GM12878 (cell line): ENCODE data around the gene TRIM13. TPM values are rescaled to one million over a fixed set of nuclear protein-coding genes. Genes with fewer than 3 reads are reported as not detected.

Experiments
- ATAC-seq: fragments of 200-7000 bp; cut with Tn5 transposase; 3 replicates; pipeline ENCODE4 v1.9.1; 2020; ENCODE audit warnings: mild to moderate bottlenecking, moderate library complexity
- BruUV-seq: library from RNA; stranded (reverse); fragments of 400-500 nt; replicated peaks from 2 replicates; lab custom pipeline; 2021; lab: Mats Ljungman, UMichigan
- CTCF ChIA-PET: fragments of 300-600 bp; sonication (Branson Sonifier 250); formaldehyde crosslinking; extraction: SDS; loops from one replicate; lab custom pipeline; 2021; ENCODE audit warnings: inconsistent platforms; lab: Yijun Ruan, JAX
- POLR2A ChIA-PET: fragments of 350-600 bp; formaldehyde crosslinking; extraction: SDS; loops from one replicate; lab custom pipeline; 2021; ENCODE audit warnings: inconsistent platforms; lab: Charles Lee
- RAD21 ChIA-PET: fragments of 300-600 bp; sonication (Branson Sonifier 250); formaldehyde crosslinking; loops from one replicate; lab custom pipeline; 2023; ENCODE audit warnings: antibody characterized with exemption; ENCODE audit not compliant: unreplicated experiment; lab: Charles Lee
- SMC1A ChIA-PET: fragments of 300-600 bp; sonication (Branson Sonifier 250); formaldehyde crosslinking; loops from one replicate; lab custom pipeline; 2023; ENCODE audit not compliant: unreplicated experiment, uncharacterized antibody; lab: Charles Lee
- DNase-seq: peaks from one replicate; pipeline ENCODE4 v3.0.0-alpha.2; 2011; ENCODE audit warnings: low read depth, low spot score
- FAIRE-seq: peaks from 3 replicates; lab custom pipeline; 2011; peaks lifted over from hg19 to GRCh38; lab: Jason Lieb, UNC
- H2AFZ ChIP-seq: 2 replicates; pipeline ENCODE4 v1.6.0; 2011; ENCODE audit warnings: low read depth, low read length, control low read depth; ENCODE audit not compliant: control insufficient read depth
- H3K27ac ChIP-seq: 2 replicates; pipeline ENCODE4 v1.5.1; 2011; ENCODE audit warnings: control low read depth; ENCODE audit not compliant: control insufficient read depth, insufficient read depth
- H3K27me3 ChIP-seq, 2 experiments: replicated peaks in 1 of 2; 2 replicates each; pipeline versions ENCODE4 v1.6.0 to v1.6.1; 2011; ENCODE audit warnings: low read length in 1 of 2; ENCODE audit not compliant: control insufficient read depth in 2 of 2, insufficient read depth in 2 of 2
- H3K36me3 ChIP-seq, 2 experiments: 2 replicates each; pipeline ENCODE4 v1.5.1; 2011; ENCODE audit warnings: low read length in 1 of 2; ENCODE audit not compliant: control insufficient read depth in 2 of 2, insufficient read depth in 2 of 2
- H3K4me1 ChIP-seq: 2 replicates; pipeline ENCODE4 v1.6.1; 2011; ENCODE audit warnings: mild to moderate bottlenecking, low read length, moderate library complexity, mixed read lengths; ENCODE audit not compliant: control insufficient read depth, insufficient read depth
- H3K4me2 ChIP-seq: 2 replicates; pipeline ENCODE4 v1.6.0; 2011; ENCODE audit warnings: control low read depth; ENCODE audit not compliant: control insufficient read depth, insufficient read depth
- H3K4me3 ChIP-seq: fragments of 200-600 bp; sonication (generic); 2 replicates; pipeline ENCODE4 v1.5.1; 2016
- H3K79me2 ChIP-seq: 2 replicates; pipeline ENCODE4 v1.6.0; 2011; ENCODE audit warnings: low read length; ENCODE audit not compliant: control insufficient read depth, insufficient read depth
- H3K9ac ChIP-seq: 2 replicates; pipeline ENCODE4 v1.8.0; 2011; ENCODE audit warnings: low read length, control low read depth, mixed read lengths; ENCODE audit not compliant: control insufficient read depth, insufficient read depth
- H3K9me3 ChIP-seq: replicated peaks from 3 replicates; pipeline ENCODE4 v1.5.1; 2011; ENCODE audit warnings: mild to moderate bottlenecking, low read length; ENCODE audit not compliant: control insufficient read depth, insufficient read depth
- H4K20me1 ChIP-seq: 2 replicates; pipeline ENCODE4 v1.6.0; 2011; ENCODE audit not compliant: control insufficient read depth, insufficient read depth
- BCL11A ChIP-seq: IDR thresholded peaks from 2 replicates; pipeline ENCODE4 v1.6.1; 2011; ENCODE audit warnings: low read depth, low read length
- BMI1 ChIP-seq: fragments of 450-650 bp; IDR thresholded peaks from 2 replicates; pipeline ENCODE4 v1.6.1; 2016; ENCODE audit warnings: mild to moderate bottlenecking, moderate library complexity, borderline replicate concordance
- CBX3 ChIP-seq: fragments of 200-600 bp; sonication (generic); IDR thresholded peaks from 2 replicates; pipeline ENCODE4 v1.6.1; 2016; ENCODE audit warnings: low read depth, borderline replicate concordance
- CHD1 ChIP-seq: IDR thresholded peaks from 2 replicates; pipeline ENCODE4 v1.6.1; 2012; ENCODE audit warnings: low read depth, low read length, improper control_type of control experiment
- CREB1 ChIP-seq: IDR thresholded peaks from 2 replicates; pipeline ENCODE4 v1.6.1; 2012; ENCODE audit warnings: low read depth, mild to moderate bottlenecking, inconsistent platforms
- CREM ChIP-seq: IDR thresholded peaks from 2 replicates; pipeline ENCODE4 v1.6.1; 2014; ENCODE audit warnings: antibody characterized with exemption, low read depth
- CTCF ChIP-seq, 3 experiments: IDR thresholded peaks in 2 of 3; conservative IDR thresholded peaks in 1 of 3; 2 replicates each; pipeline ENCODE4 v1.5.1; 2011; ENCODE audit warnings: low read depth in 3 of 3, low read length in 3 of 3, mild to moderate bottlenecking in 3 of 3, control low read depth in 2 of 3, moderate library complexity in 2 of 3, inconsistent platforms in 1 of 3, mixed read lengths in 1 of 3; ENCODE audit not compliant: control insufficient read depth in 2 of 3, insufficient read depth in 1 of 3; ENCODE audit errors: extremely low read depth in 1 of 3
- E2F4 ChIP-seq: IDR thresholded peaks from 2 replicates; pipeline ENCODE4 v1.6.1; 2012; ENCODE audit warnings: low read depth, low read length, improper control_type of control experiment
- NFYA ChIP-seq: IDR thresholded peaks from 2 replicates; pipeline ENCODE4 v1.6.1; 2011; ENCODE audit warnings: low read depth, mild to moderate bottlenecking, low read length, improper control_type of control experiment, borderline replicate concordance
- REST ChIP-seq: IDR thresholded peaks from 2 replicates; pipeline ENCODE4 v1.6.1; 2012; ENCODE audit warnings: mild to moderate bottlenecking, low read depth, low read length
- SIX5 ChIP-seq: IDR thresholded peaks from 2 replicates; pipeline ENCODE4 v1.6.1; 2011; ENCODE audit warnings: mild to moderate bottlenecking, low read depth, low read length, moderate library complexity; ENCODE audit not compliant: severe bottlenecking
- SMARCA5 ChIP-seq: fragments of 450-650 bp; IDR thresholded peaks from 2 replicates; pipeline ENCODE4 v1.6.1; 2017; ENCODE audit warnings: mild to moderate bottlenecking
- SPI1 ChIP-seq: IDR thresholded peaks from 2 replicates; pipeline ENCODE4 v1.6.1; 2011; ENCODE audit warnings: low read depth, mild to moderate bottlenecking, low read length, moderate library complexity, borderline replicate concordance; ENCODE audit not compliant: insufficient read depth
- SREBF2 ChIP-seq: IDR thresholded peaks from 2 replicates; pipeline ENCODE4 v1.6.1; 2012; ENCODE audit warnings: mild to moderate bottlenecking, low read length
- SUZ12 ChIP-seq: fragments of 200-600 bp; sonication (generic); IDR thresholded peaks from one replicate; pipeline ENCODE4 v1.6.1; 2018; ENCODE audit warnings: antibody characterized with exemption, mild to moderate bottlenecking; ENCODE audit not compliant: unreplicated experiment
- ZBED1 ChIP-seq: IDR thresholded peaks from 2 replicates; pipeline ENCODE4 v1.6.1; 2016; ENCODE audit warnings: borderline replicate concordance
- in situ Hi-C: fragments of 300-500 bp; cut with MboI; formaldehyde crosslinking; loops from 9 replicates; pipeline ENCODE4 v1.14.3; 2018; ENCODE audit warnings: mixed read lengths
- intact Hi-C: fragments of 100-400 bp; cut with micrococcal nuclease; formaldehyde crosslinking; loops from one replicate; pipeline ENCODE4 v1.14.2; 2022; ENCODE audit not compliant: unreplicated experiment
- polyA plus RNA-seq, 11 experiments: library from polyadenylated mRNA; depleted of rRNA in 4 of 11; unstranded in 6 of 11; stranded (reverse) in 5 of 11; fragments of >200 nt; fragmentation: Nextera tagmentation in 4 of 11; fragmentation: Illumina TruSeq in 1 of 11; extraction: Ambion mirVana in 4 of 11; extraction: Trizol in 1 of 11; gene quantifications; 1 replicate in 1 of 11; 2 replicates in 10 of 11; pipeline versions ENCODE4 v1.2.1 to v1.2.3, GENCODE V29; 2011 to 2016; ENCODE audit warnings: inconsistent platforms in 2 of 11, missing spikeins in 2 of 11, low read depth in 1 of 11
- total RNA-seq, 4 experiments: library from RNA; depleted of rRNA in 3 of 4; stranded (reverse); fragments of >200 nt in 3 of 4; fragmentation: Illumina TruSeq in 1 of 4; extraction: Trizol in 1 of 4; gene quantifications; 2 replicates each; pipeline versions ENCODE4 v1.2.1 to v1.2.3, GENCODE V29; 2013 to 2021

TRIM13 gene
- total and polyA plus RNA-seq, 10 of the 15 experiments (the other 5 are each of a cell fraction or from before 2014, with no cell fraction given) = 15.4 to 33.8 (median 21.0) TPM

- Histone ChIP-seq H2AFZ (no peak overlapping the region), H3K4me3 (no peak overlapping the region), H3K4me1 (no peaks in the 10 kb centered on the region), H3K9me3 (no peaks in the 10 kb centered on the region), H3K9ac (no peak overlapping the region), H3K79me2 (peaks cover 1% of the 10 kb centered on the region), H4K20me1 (no peaks in the 10 kb centered on the region), H3K36me3 (peaks cover 0 to 7% of the 10 kb centered on the region in 2 experiments; a peak in 1 of 4 replicates), H3K4me2 (no peak overlapping the region), H3K27me3 (no peaks in the 10 kb centered on the region), H3K27ac (no peak overlapping the region)
- no peak for FAIRE-seq
- ChIA-PET RAD21 (interaction anchor here (1.2 kb wide), 1 partner anchor 21 kb away, joined by 3 read pairs; the partner anchor contains the start of gene TRIM13), CTCF (interaction anchor here (1.0 kb wide), 1 partner anchor 18 kb away, joined by 5 read pairs; no protein-coding TSS in a partner anchor), POLR2A (interaction anchor here (0.6 kb wide), 1 partner anchor 11 kb away, joined by 3 read pairs; no protein-coding TSS in a partner anchor), SMC1A (interaction anchor here (1.0 to 3.1 kb wide), 4 partner anchors 10 to 41 kb away, joined by 3 to 10 read pairs (median 4); no protein-coding TSS in a partner anchor)
- intact Hi-C loops (no loop called here), in situ Hi-C loops (no loop called here)
- no TSS peak for BruUV-seq
- ATAC-seq = no peak; the same call in 2 of the 3 replicates
- TF ChIP-seq CBX3 = no peak
- TF ChIP-seq ZBED1 = no peak
- no peak for TF ChIP-seq CHD1
- TF ChIP-seq CREB1 = no peak
- no peak for TF ChIP-seq NFYA
- no peak for TF ChIP-seq SPI1
- TF ChIP-seq REST = no peak
- no peak for TF ChIP-seq E2F4
- TF ChIP-seq CTCF (IDR thresholded peaks at IDR 0.05 in 2 of 3, conservative IDR thresholded peaks at IDR 0.05 in 1 of 3; ENCODE audit: control insufficient read depth in 2 of 3, extremely low read depth in 1 of 3, insufficient read depth in 1 of 3, low read depth in 3 of 3, low read length in 3 of 3) = no peak
- TF ChIP-seq CREM = no peak
- TF ChIP-seq SUZ12 = no peak
- TF ChIP-seq BMI1 = no peak
- TF ChIP-seq BCL11A = no peak
- TF ChIP-seq SIX5 = no peak
- TF ChIP-seq SMARCA5 = no peak
- TF ChIP-seq SREBF2 = no peak
- no peak for DNase-seq
These were observed 21.0 kb downstream of the TRIM13 start for GRCh38 chr13:50017819-50018218.
